ENCODE data around the gene DUSP11. TPM values are rescaled to one million over a fixed set of nuclear protein-coding genes. Genes with fewer than 3 reads are reported as not detected.

Gene DUSP11
- total RNA-seq, 1 experiment from 2014 or later: 22.9 TPM

- Histone ChIP-seq H4K20me1 (ENCODE audit: insufficient read depth) (no peaks in the 10 kb centered on the region), H3K27ac (ENCODE audit: low read depth, low read length) (no peak overlapping the region), H3K27me3 (ENCODE audit: insufficient read depth, low read length) (no peaks in the 10 kb centered on the region), H2AFZ (ENCODE audit: low read depth, low read length, poor library complexity, severe bottlenecking) (no peak overlapping the region), H3K4me2 (ENCODE audit: low read length) (no peak overlapping the region), H3K9me2 (ENCODE audit: insufficient read depth) (no peaks in the 10 kb centered on the region), H3K4me3 (replicated peaks in 1 of 2; ENCODE audit: low read depth in 1 of 2, low read length in 2 of 2) (no peak overlapping the region), H3K79me2 (ENCODE audit: insufficient read depth, low read length) (peaks cover 13% of the 10 kb centered on the region), H3K36me3 (ENCODE audit: control insufficient read depth in 1 of 2, insufficient read depth in 2 of 2, low read length in 2 of 2) (no peaks in the 10 kb centered on the region), H3K4me1 (ENCODE audit: control insufficient read depth in 1 of 2, insufficient read depth in 2 of 2, low read length in 2 of 2) (peaks cover 6 to 14% of the 10 kb centered on the region in 2 experiments; a peak in 3 of 4 replicates), H3K9ac (ENCODE audit: low read length) (no peak overlapping the region), H3K9me3 (ENCODE audit: control insufficient read depth in 1 of 2, insufficient read depth in 1 of 2, low read depth in 1 of 2, low read length in 2 of 2) (no peaks in the 10 kb centered on the region)
- POLR2A ChIA-PET: no interaction called here
- TF ChIP-seq RAD21 (IDR thresholded peaks at IDR 0.05; ENCODE audit: low read depth) (no peak), EZH2 (IDR thresholded peaks at IDR 0.05) (no peak), ELF1 (IDR thresholded peaks at IDR 0.05; ENCODE audit: borderline replicate concordance, low read depth) (no peak), CTCF (IDR thresholded peaks at IDR 0.05 in 2 of 3, conservative IDR thresholded peaks at IDR 0.05 in 1 of 3; ENCODE audit: borderline replicate concordance in 1 of 3, insufficient read depth in 1 of 3, low read depth in 2 of 3, low read length in 2 of 3) (no peak), TCF7L2 (IDR thresholded peaks at IDR 0.05; ENCODE audit: borderline replicate concordance, extremely low read depth, insufficient read depth, insufficient read length) (no peak), EZH2phosphoT487 (IDR thresholded peaks at IDR 0.05; ENCODE audit: borderline replicate concordance) (no peak), SP1 (IDR thresholded peaks at IDR 0.05; ENCODE audit: low read depth) (no peak), YY1 (IDR thresholded peaks at IDR 0.05; ENCODE audit: extremely low read depth, insufficient replicate concordance, low read depth, low read length) (no peak), ZBTB33 (IDR thresholded peaks at IDR 0.05; ENCODE audit: extremely low read depth, insufficient replicate concordance, low read length) (no peak), JUND (IDR thresholded peaks at IDR 0.05) (no peak), SRF (IDR thresholded peaks at IDR 0.05; ENCODE audit: low read depth) (no peak), ZNF274 (IDR thresholded peaks at IDR 0.05; ENCODE audit: low read depth, low read length) (no peak), ATF3 (IDR thresholded peaks at IDR 0.05) (no peak), EGR1 (IDR thresholded peaks at IDR 0.05; ENCODE audit: low read depth) (no peak), CEBPB (IDR thresholded peaks at IDR 0.05; ENCODE audit: low read depth) (no peak)
- intact Hi-C loops (cut with micrococcal nuclease): no loop called here
- RAD21 ChIA-PET (ENCODE audit: low non-redundant PET in 1 of 2, low total read pairs in 2 of 2, uncharacterized antibody in 2 of 2, unreplicated experiment in 2 of 2): no interaction called here
- ATAC-seq (no peak), DNase-seq (ENCODE audit: low read depth, low spot score) (no peak)
- CTCF ChIA-PET: no interaction called here
- no TSS peak for BruUV-seq (replicated peaks)
These were observed 39.1 kb downstream of the DUSP11 start for GRCh38 chr2:73740767-73741166.

Measured in HCT116 (cell line).